Caco-2 (cell line): Measurements from ENCODE around the gene PCBD2. TPM values are rescaled to one million over a fixed set of nuclear protein-coding genes. Genes with fewer than 3 reads are reported as not detected.

Experiments
- BruUV-seq: library from RNA; stranded (reverse); fragments of 400-500 nt; replicated peaks from 2 replicates; lab custom pipeline; 2021; lab: Mats Ljungman, UMichigan
- CTCF ChIA-PET: fragments of 300-600 bp; sonication (Branson Sonifier 250); formaldehyde crosslinking; loops from one replicate; lab custom pipeline; 2022; ENCODE audit warnings: antibody characterized with exemption; lab: Charles Lee
- POLR2A ChIA-PET: fragments of 300-600 bp; sonication (Branson Sonifier 250); formaldehyde crosslinking; loops from one replicate; lab custom pipeline; 2022; ENCODE audit warnings: antibody characterized with exemption; lab: Charles Lee
- DNase-seq, 2 experiments: peaks; one replicate each; pipeline versions ENCODE4 v3.0.0 to v3.0.0-alpha.2; 2020 to 2022
- H3K27me3 ChIP-seq: replicated peaks from 2 replicates; pipeline ENCODE4 v1.6.0; 2011; ENCODE audit warnings: low read length; ENCODE audit not compliant: control insufficient read depth, insufficient read depth
- H3K36me3 ChIP-seq: 2 replicates; pipeline ENCODE4 v1.5.1; 2011; ENCODE audit warnings: low read length; ENCODE audit not compliant: control insufficient read depth, insufficient read depth
- H3K4me1 ChIP-seq: fragments of 250-450 bp; sonication (Bioruptor Pico); 2 replicates; pipeline ENCODE4 v1.5.1; 2020; ENCODE audit warnings: mild to moderate bottlenecking
- H3K4me3 ChIP-seq: 2 replicates; pipeline ENCODE4 v1.5.1; 2011; ENCODE audit warnings: low read depth, mild to moderate bottlenecking, control low read depth, low read length
- H3K9me3 ChIP-seq: fragments of 250-450 bp; sonication (Bioruptor Pico); 2 replicates; pipeline ENCODE4 v1.5.1; 2020; ENCODE audit warnings: mild to moderate bottlenecking, moderate library complexity
- H3K27ac Mint-ChIP-seq: one replicate; pipeline ENCODE4 v1.8.0; 2022; ENCODE audit warnings: mixed read lengths; ENCODE audit not compliant: unreplicated experiment
- H3K27me3 Mint-ChIP-seq: one replicate; pipeline ENCODE4 v1.8.0; 2022; ENCODE audit warnings: mixed read lengths; ENCODE audit not compliant: insufficient read depth, unreplicated experiment
- H3K36me3 Mint-ChIP-seq: one replicate; pipeline ENCODE4 v1.8.0; 2022; ENCODE audit warnings: mild to moderate bottlenecking, mixed read lengths; ENCODE audit not compliant: insufficient read depth, unreplicated experiment
- H3K4me1 Mint-ChIP-seq: one replicate; pipeline ENCODE4 v1.8.0; 2022; ENCODE audit warnings: low read depth, mixed read lengths; ENCODE audit not compliant: unreplicated experiment
- H3K4me3 Mint-ChIP-seq: one replicate; pipeline ENCODE4 v1.8.0; 2022; ENCODE audit warnings: mild to moderate bottlenecking, moderate library complexity, mixed read lengths; ENCODE audit not compliant: unreplicated experiment
- H3K9me3 Mint-ChIP-seq: one replicate; pipeline ENCODE4 v1.8.0; 2022; ENCODE audit warnings: mixed read lengths; ENCODE audit not compliant: unreplicated experiment
- intact Hi-C: fragments of 100-400 bp; cut with micrococcal nuclease; formaldehyde crosslinking; loops from one replicate; pipeline ENCODE4 v1.10.0; 2022; ENCODE audit not compliant: unreplicated experiment
- total RNA-seq: library from RNA; stranded (reverse); gene quantifications from 2 replicates; pipeline ENCODE4 v1.2.3, GENCODE V29; 2022
- TF ChIP-seq, protein P1 (sequence below), 2 experiments: fragments of 200-600 bp in 1 of 2; IDR thresholded peaks; 1 replicate in 1 of 2; 2 replicates in 1 of 2; pipeline versions ENCODE4 v1.5.1 to v1.8.0; 2011 to 2022; ENCODE audit warnings: antibody characterized with exemption in 1 of 2, control low read depth in 1 of 2, inconsistent platforms in 1 of 2, low read depth in 1 of 2, low read length in 1 of 2, mild to moderate bottlenecking in 1 of 2, moderate library complexity in 1 of 2; ENCODE audit not compliant: insufficient read depth in 1 of 2, severe bottlenecking in 1 of 2, unreplicated experiment in 1 of 2

Gene PCBD2
- total RNA-seq, 1 experiment from 2014 or later = 24.2 TPM

DNA sequence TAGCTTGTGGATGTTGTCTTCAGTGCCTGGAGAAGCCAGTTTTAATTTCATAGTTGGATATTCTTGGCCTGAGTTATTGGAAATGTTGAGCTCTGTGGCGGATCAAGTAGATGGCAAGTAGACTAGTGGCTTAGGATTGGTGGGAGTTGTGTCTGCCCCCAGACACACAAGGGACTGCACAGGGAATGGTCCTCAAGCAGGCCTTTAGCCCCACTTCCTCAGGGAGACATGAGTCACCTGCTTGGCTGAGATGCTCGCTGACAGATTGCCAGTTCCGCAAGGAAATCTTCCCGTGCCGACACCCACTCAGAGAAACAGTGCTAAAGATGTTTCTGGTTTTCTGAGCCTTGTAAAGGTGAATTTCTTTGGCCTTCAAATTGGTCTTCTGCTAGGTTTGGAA is 44.0 kb downstream of the PCBD2 start:
- no peaks in the 10 kb centered on the region for H3K9me3 ChIP-seq
- peaks cover 2% of the 10 kb centered on the region for H3K9me3 Mint-ChIP-seq
- H3K36me3 Mint-ChIP-seq = no peaks in the 10 kb centered on the region
- no peak overlapping the region for H3K27ac Mint-ChIP-seq
- DNase-seq = no peak
- no peaks in the 10 kb centered on the region for H3K36me3 ChIP-seq
- H3K4me3 Mint-ChIP-seq = no peak overlapping the region
- no peaks in the 10 kb centered on the region for H3K4me1 ChIP-seq
- no peaks in the 10 kb centered on the region for H3K27me3 Mint-ChIP-seq
- H3K4me3 ChIP-seq = no peak overlapping the region
- no peaks in the 10 kb centered on the region for H3K27me3 ChIP-seq
- no TSS peak for BruUV-seq
- H3K4me1 Mint-ChIP-seq = no peaks in the 10 kb centered on the region
- CTCF ChIA-PET = no interaction called here
- TF ChIP-seq, protein P1, sequence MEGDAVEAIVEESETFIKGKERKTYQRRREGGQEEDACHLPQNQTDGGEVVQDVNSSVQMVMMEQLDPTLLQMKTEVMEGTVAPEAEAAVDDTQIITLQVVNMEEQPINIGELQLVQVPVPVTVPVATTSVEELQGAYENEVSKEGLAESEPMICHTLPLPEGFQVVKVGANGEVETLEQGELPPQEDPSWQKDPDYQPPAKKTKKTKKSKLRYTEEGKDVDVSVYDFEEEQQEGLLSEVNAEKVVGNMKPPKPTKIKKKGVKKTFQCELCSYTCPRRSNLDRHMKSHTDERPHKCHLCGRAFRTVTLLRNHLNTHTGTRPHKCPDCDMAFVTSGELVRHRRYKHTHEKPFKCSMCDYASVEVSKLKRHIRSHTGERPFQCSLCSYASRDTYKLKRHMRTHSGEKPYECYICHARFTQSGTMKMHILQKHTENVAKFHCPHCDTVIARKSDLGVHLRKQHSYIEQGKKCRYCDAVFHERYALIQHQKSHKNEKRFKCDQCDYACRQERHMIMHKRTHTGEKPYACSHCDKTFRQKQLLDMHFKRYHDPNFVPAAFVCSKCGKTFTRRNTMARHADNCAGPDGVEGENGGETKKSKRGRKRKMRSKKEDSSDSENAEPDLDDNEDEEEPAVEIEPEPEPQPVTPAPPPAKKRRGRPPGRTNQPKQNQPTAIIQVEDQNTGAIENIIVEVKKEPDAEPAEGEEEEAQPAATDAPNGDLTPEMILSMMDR (IDR thresholded peaks at IDR 0.05; ENCODE audit: insufficient read depth in 1 of 2, low read depth in 1 of 2, low read length in 1 of 2, severe bottlenecking in 1 of 2, unreplicated experiment in 1 of 2) = no peak
- intact Hi-C loops = no loop called here
- POLR2A ChIA-PET = no interaction called here

DNA sequence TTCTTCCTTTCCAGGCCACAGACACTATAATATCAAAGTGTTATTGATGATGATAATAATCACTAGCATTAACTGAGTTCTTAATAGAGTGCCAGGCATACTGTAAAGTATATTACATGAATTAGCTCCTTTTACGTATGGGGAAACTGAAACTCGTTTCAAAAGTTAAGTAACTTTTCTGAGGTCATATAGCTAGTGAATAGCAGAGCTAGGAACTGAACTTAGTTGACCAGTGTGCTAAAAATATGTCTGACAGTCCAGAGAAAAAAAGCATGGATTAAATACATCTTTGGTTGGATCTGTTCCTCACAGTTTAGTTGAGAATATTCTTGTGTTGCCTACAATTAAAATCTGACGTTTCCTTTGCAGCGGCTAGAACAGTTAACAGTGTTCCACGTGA is 44.4 kb downstream of the PCBD2 start:
- H3K4me1 Mint-ChIP-seq = no peaks in the 10 kb centered on the region
- Histone ChIP-seq H3K27me3 (no peaks in the 10 kb centered on the region), H3K4me3 (no peak overlapping the region), H3K36me3 (no peaks in the 10 kb centered on the region), H3K4me1 (no peaks in the 10 kb centered on the region), H3K9me3 (peaks cover 2% of the 10 kb centered on the region; the same call in 1 of the 2 replicates)
- H3K36me3 Mint-ChIP-seq = peaks cover 3% of the 10 kb centered on the region
- ChIA-PET POLR2A (no interaction called here), CTCF (no interaction called here)
- no peaks in the 10 kb centered on the region for H3K27me3 Mint-ChIP-seq
- H3K27ac Mint-ChIP-seq = no peak overlapping the region
- intact Hi-C loops = no loop called here
- no TSS peak for BruUV-seq
- TF ChIP-seq, protein P1 (IDR thresholded peaks at IDR 0.05; ENCODE audit: insufficient read depth in 1 of 2, low read depth in 1 of 2, low read length in 1 of 2, severe bottlenecking in 1 of 2, unreplicated experiment in 1 of 2) = no peak
- H3K4me3 Mint-ChIP-seq = no peak overlapping the region
- no peak for DNase-seq
- H3K9me3 Mint-ChIP-seq = peaks cover 6% of the 10 kb centered on the region

DNA sequence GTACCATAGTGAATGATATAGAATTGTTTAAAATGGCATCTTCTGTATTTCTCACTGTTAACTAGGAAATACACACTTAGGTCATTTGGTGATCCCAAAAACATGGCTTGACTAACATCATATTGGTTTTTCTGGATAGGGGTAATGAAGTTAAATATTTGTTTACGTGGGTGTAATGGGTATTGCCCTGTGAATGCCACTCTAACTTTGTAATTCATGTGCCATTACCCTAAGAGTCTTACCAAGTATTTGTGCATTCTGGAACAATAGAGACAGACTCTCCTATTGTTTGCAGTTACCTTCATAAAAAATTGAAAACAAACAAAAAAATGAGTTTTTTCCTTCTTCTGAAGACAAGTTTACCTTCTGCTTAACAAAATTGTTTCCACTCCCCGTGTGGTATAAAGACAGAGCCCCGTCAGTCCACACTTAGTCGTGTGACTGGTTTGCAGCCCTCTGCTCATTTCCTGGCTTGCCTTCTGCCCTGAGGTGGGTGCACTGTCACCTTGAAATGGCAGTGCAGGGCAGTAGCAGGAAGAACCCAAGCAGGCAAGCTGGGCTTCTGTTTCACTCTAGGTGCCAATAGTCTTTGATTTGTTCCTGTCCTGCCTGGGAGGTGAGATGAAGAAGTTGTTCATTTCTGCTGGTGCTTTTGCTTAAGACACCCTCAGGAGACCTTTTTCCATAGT is 53.1 kb downstream of the PCBD2 start:
- Histone ChIP-seq H3K36me3 (no peaks in the 10 kb centered on the region; the same call in 1 of the 2 replicates), H3K4me1 (peaks cover 9% of the 10 kb centered on the region), H3K9me3 (peaks cover 7% of the 10 kb centered on the region; the same call in 1 of the 2 replicates), H3K4me3 (no peak overlapping the region), H3K27me3 (no peaks in the 10 kb centered on the region)
- Mint-ChIP-seq H3K36me3 (peaks cover 21% of the 10 kb centered on the region), H3K27me3 (no peaks in the 10 kb centered on the region), H3K4me1 (peaks cover 9% of the 10 kb centered on the region), H3K9me3 (peaks cover 20% of the 10 kb centered on the region), H3K27ac (no peak overlapping the region), H3K4me3 (no peak overlapping the region)
- DNase-seq = no peak
- ChIA-PET POLR2A (no interaction called here), CTCF (interaction anchor here (0.6 kb wide), 1 partner anchor 10 kb away, joined by 3 read pairs; no protein-coding TSS in a partner anchor)
- intact Hi-C loops = no loop called here
- TF ChIP-seq, protein P1 (IDR thresholded peaks at IDR 0.05; ENCODE audit: insufficient read depth in 1 of 2, low read depth in 1 of 2, low read length in 1 of 2, severe bottlenecking in 1 of 2, unreplicated experiment in 1 of 2) = no peak
- no TSS peak for BruUV-seq
